Stimulated activated CD8-positive, alpha-beta memory T cell treated with anti-CD3 and anti-CD28 coated beads, Interleukin-12 subunit alpha, Interleukin-12 subunit beta, amount 100 ng/mL, for 24 hours (primary cell): ENCODE measurements around the gene EPN1.

Experiments used
- DNase-seq: peaks from one replicate; pipeline ENCODE4 v3.0.0-alpha.2; 2020; ENCODE audit errors: extremely low read depth

Gene EPN1

DNA sequence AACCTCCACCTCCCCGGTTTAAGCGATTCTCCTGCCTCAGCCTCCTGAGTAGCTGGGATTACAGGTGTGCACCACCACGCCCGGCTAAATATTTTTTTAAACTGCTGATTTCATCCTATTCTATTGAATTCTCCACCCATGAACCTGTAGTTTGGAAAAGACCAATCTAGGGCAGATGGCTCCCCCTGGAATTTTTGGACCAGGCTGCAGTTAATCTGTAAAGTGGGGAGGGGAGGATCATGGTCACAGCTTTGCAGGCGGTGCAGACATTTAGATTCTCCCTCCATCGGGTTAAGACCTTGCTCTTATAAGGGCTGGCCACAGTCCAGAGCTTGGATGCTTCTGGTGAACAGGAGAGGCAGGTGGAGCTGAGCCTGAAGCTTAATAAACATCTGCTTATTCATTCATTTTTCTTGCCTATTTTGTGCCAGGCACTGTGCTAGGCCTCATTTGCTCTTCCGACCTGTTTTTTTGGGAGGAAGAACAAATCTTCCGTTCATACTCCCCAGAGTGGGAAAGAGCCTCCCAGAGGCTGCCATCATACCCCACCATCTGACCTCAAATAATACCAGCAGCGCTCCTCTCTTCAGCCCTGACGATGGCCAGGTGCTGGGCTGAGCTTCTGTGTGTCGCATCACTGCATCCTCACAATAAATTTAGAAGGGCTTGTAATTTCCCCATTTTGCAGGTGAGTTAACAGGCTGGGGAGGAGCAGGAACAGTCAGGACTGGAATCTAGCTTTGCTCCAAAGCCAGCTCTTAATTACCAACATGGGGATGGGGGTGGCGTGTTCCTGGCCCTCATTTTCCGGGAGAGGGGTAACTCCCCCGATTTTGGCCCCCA, 27.9 kb upstream of the EPN1 start:
- no peak for DNase-seq

DNA sequence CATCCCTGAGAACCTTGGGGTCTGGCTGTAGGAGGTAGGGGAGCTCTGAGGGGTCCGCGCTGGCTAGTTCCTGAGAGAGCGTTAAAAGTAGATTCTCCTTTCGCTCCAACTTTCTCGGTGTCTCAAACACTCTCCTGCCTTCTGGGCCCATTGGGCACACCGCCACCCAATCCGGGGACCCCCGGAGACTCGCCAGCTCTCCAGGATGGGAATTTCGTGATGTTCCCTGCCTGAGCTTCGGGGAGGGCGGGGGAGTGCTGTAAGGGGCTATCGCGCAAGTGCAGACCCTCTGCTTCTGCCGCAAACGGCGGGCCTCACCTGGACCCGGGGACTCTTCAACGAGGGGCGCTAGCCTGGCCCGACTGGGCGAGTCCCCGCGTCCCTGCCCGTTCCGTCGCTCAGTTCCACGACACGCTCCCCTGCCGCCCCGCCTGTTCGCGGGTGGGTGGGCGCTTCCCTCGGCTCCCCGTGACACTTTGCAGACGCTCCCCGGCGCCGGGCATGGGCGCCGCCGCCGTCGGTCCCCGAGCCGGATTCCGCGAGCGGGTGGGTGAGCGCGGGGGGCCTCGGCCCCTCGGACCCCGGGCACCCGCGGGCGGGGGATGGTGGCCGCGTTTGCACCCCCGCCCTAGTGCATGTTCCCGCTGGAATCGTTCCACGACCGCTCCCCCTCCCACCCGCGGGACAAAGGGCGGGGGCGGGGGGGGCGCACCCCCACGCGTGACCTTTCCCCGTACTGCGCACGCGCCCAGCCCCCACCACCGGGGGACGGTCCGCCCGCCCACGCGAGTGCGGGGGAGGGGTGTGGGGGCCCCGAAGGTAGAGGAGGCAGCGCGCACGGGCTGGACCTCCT, 27.1 kb upstream of the EPN1 start, which contains the start of gene CCDC106:
TSS of gene CCDC106 (plus strand) at position 481 of the 853 bp plus-strand sequence. CDS start 835 bp downstream, outside the sequence.
- DNase-seq = no peak

DNA sequence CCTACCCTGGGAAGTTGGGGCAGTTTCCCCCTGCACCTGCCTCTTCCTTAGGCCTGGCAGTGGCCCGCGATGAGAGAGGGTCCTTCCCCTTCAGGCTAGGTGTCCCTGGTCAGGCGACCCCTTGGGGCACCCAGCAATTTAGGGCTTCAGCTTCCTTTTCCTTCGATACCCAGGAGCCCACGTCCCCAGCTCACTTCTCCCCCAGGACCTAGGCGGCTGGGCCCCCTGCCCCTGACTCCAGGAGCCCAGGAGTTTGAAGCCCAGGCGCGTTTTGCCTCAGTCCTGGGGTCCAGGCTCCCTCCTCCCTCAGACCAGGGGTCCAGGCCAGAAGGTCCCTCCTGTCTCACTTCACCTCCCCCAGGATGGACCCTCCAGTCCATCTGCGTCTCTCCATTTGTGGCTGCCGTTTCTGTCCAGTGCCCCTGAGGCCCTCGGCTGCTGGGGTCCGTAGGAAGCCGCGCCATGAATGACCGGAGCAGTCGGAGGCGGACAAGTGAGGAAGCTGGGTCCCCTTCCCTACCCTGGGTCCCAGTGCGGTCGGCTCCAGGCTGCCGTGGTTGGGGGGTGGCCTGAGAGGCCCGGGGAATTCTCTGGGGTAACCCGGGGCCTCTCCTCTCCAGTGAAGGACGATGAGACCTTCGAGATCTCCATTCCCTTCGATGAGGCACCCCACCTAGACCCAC, 26.3 kb upstream of the EPN1 start:
- DNase-seq = no peak

DNA sequence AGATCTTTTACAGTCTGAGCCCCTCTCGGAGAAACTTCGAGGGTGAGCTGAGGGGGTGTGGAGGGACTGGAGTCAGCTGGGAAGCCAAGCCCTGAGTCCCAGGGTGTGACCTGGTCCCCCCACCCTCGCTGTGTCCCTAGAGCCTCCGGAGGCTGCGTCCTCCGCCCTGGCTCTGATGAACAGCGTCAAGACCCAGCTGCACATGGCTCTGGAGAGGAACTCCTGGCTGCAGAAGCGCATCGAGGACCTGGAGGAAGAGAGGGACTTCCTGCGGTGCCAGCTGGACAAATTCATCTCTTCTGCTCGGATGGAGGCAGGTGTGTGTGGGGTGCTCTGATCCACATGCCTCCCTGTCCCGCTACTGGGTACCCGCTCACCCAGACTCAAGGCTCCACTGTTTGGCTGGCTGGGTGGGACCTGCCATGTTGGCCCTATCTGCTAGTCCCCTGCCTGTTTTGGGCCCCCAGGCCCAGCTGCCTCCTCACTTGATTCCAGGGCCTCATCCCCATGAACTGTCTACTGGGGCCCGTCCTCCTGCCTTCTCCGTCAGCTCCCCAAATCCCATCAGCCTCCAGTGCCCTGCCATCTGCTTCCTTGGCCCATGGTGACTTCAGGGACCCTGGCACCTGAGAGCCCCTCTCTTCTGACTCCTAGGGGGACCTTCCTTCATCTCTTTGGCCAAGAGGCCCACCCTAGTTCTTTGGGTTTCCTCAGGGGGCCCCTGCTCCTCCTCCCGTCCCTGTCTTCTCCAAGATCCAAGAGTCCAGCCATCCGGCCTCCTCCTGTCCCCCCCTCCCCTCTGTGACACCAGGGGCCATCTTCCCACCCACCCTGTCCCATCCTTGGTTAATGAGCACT, 25.5 kb upstream of the EPN1 start:
- no peak for DNase-seq

DNA sequence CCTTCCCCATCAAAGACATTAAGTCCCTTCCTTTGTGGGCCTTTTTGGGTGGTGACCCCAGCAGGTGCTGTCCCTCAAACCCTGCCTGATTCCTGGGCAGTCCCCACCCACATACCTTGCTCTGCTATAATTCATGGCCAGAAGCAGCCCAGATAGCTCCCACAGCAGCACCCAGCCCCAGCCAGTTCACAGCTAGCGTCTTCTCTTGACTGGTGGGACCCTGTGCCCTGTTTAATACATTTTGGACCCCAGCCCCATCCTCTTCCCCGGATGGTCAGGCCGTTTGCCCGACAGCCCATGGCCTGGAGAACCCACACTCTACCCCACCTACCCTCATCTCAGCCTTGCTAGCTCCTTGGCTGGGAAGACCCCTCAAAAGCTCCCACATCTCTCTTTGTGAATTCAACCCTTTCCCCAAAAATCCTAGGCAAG, 24.9 kb upstream of the EPN1 start:
- DNase-seq = no peak

DNA sequence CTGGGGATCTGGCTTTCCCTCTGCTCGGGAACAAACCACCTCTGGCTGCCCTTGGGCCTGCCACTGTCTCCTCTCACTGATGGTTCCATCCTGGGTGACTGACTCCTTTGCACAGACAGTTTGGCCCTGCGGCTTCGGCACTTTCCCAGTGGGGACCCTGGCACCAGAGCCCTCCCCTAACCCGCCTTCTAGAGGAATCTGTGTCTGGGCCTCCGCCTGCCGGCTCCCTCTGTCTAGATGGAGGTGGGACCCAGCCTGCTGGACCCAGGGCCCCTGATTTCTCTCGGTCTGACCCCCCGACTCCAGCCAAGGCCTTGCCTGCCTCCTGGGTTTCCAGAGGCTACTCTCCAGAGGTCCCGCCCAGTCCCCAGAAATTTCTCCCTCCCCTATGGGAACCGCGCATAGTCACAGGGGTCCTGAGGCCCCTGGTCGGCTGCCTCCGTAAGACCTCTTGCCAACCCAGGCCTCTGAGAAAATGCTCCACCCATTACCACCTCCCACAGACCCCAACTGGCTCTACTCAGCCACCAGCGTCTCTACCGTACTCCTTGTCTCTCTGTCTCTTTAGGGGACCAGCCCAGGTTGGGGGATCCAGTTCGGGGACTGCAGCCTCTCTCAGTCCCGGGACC, 24.3 kb upstream of the EPN1 start:
- no peak for DNase-seq

DNA sequence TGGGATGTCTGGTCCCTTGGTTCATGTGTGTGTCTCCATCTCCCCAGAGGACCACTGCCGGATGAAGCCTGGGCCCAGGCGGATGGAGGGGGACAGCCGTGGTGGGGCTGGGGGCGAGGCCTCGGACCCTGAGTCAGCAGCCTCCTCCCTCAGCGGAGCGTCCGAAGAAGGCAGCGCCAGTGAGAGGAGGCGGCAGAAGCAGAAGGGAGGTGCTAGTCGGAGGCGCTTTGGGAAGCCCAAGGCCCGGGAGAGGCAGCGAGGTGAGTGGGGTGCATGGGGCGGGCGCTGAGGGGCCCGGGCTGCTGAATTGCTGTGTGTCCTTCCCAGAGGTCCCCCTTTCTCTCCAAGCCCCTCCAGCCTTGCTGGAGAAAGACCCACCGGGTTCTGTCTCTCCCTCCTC, 23.8 kb upstream of the EPN1 start:
- DNase-seq = no peak

DNA sequence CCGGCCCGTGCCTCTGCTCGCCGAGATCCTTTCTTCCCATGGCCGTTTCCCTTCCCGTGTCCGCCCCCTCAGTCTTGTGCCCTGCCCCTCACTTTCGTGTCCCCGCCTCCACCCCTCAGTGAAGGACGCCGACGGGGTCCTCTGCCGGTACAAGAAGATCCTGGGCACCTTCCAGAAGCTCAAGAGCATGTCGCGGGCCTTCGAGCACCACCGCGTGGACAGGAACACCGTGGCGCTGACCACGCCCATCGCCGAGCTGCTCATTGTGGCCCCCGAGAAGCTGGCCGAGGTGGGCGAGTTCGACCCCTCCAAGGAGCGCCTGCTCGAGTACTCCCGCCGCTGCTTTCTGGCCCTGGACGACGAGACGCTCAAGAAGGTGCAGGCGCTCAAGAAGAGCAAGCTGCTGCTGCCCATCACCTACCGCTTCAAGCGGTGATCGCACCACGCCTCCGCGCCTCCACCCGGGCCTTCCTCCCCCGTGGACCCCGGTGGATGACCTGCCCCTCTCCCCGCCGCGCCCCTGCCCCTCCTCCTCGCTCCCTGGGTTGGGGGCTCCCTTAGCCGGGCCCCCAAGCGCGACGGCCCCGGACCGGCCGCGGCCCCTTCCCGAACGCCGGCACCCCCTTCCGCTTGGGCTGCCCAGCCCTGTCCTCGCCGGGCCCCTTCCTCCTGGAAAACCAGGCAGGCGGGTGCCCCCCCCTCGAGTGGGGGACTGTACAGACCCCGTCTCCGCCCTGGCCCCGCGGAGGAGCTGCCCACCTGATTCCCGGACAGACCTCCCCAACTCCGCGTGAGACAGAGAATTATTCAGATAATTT, 22.5 kb upstream of the EPN1 start:
- no peak for DNase-seq

DNA sequence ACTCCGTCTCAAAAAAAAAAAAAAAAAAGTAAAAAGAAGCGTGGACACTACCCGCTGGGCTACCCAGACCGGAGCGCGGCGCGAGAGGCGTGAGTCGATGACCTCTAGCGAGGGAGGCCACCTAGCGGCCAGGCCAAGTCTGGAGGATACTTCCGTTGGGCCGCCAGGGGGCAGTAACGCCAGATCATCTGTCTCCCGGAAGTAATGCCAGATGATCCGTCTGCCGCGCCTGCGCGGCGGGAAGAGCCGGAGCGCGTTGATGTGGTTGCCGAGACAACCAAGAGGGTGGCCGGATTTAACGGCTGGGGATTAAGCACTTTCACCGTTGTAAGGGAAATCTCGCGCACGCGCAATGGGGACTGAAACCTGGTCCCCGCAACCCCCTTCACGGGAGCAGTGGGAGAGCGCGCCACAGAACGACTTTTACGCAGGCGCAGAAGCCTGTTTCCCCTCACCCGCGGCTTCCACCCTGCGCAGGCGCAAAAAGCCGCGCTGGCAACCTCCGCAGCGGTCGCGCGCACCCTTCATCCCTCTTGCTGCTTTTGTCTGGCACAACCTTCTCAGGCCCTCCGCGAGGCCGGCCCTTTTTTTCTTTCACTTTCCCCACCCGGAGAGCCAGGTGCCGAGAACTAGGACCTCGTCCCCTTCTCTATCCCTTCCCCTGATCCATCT, 21.2 kb upstream of the EPN1 start:
- peak; percentile 98 for DNase-seq

DNA sequence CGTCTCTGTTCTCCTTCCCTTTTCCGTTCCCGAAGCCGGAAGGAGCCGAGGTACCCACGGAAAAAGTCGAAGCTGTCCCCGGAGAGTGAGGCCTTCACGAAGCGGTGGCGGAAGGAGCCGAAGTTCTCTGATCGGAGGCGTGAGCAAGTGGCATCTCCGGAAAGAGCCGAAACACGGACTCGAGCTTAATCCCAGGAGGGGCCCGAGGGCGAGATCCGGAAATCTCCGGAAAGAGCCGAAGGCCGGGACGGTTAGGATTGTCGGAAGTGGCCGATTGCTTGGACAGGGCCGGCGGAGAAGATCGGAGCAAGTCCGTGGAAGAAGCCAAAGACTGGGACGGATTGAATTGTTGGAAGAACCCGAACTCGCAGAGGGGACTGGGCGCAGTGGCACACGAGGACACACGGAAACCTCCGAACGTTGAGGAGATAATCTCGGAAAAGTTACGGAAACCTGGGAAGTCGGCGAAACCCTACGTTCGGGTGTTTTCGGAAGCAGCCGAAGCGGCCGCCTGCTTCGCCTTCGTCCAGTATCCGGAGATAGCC, 20.6 kb upstream of the EPN1 start:
- peak; percentile 99 for DNase-seq

DNA sequence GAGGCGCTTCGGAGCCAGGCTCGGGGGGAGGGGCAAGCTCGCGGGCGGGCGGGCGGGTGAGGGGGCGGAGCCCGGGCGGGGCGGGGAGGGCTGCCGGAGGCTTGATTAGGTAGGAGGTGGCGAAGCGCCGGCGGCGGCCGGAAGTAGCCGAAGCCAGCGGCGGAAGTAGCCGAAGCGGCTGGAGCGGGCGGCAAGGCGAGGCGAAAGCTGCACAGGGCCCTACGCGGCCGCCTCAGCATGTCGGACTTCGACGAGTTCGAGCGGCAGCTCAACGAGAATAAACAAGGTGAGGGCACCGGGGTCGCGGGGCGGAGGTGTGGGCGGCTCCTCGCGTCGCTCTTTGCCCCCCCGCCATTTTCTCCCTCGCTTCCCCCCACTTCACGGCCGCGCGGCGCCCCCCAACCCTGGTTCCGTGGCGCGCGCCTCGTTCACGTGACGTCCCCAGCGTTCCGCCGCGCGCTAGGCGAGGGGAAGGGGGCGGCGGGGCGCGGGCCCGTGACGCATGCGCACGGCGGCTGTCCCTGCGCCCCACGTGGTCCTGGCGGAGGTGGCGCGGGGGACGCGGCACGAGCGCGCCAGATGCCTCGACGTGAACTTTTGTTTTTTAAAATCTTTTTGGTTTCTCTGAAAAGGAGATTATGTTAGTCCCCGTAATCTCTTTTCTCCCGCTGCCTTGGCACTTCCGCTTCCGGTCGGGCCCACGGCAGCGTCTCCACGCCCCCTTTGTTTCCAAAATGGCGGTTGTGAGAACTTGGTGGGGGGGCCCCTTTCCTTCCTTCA, 20.0 kb upstream of the EPN1 start, which contains the start of gene U2AF2:
TSS of gene U2AF2 (plus strand) at position 168 of the 780 bp plus-strand sequence. CDS start at position 238, 70 bp downstream.
- DNase-seq = peak; percentile 93

DNA sequence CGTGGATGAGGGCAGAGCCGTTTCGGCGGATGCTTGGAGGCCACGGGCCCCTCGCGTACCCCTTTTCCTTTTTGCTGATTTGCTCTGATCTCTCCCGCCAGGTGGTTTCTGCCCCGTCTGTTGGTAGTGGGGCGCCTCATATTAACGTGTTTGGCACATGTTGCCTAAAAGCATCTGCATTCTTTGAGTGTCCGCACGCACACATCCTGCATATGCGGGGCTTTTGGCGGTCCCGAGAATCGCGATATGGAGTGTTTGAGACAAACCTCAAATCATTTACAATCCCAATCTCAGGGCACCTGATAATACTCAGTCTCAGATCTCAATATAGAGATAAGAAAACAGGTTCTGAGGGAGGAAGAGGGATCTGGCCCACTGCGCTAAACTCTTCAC, 19.4 kb upstream of the EPN1 start:
- no peak for DNase-seq

DNA sequence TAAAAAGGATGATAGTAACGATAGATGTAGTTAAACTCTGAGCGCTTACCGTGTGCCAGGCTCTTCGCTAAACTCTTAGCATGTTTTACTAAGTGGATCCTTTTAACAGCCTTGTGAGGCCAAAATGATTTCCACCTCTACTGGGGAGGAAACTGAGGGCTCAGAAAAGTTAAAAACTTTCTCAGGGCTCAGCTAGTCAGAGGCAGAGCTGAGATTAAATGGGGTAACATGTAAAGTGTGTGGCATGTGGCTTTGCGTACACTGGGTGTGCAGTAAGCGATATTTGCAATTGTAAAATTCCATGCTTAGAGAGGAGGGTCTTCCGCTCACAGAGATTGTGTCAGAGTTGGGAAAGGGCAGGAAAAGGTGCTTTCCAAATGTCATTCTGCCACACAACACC, 18.5 kb upstream of the EPN1 start:
- no peak for DNase-seq

DNA sequence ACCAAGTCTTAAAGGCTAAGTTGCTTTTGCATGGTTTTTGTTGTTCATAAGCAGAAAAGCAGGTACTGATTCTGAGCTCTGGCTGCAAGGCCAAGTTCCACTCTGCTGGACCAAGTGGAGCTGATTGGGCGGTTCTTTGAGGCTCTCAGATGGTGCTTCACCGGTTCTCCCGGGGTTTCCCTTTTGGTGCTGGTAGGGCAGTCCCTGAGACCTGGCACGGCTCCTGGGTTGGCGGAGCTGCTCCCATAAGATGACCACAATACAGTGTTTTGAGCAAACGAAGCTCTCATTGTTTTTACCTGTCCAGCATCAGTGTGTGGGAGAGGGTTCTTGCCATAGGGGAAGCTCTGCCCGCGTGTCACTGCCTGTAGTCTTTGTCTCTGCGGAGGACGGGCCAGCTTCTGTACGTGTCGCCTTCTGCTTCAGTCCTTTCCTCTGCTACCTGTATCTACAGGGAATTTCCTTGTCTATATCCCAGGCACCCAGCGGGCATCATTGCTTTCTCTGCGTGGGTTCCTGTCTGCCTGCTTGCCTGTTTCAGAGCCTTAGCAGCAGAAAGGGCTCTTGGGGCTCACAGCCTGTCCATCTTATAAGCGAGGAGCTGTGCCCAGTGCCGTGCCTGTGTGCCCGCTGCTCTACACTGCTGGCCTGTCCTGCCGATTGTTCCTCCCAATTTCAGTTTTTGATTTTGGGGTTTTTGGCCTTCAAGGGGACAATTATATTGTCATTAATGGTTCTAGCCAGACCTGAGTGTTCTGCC, 17.9 kb upstream of the EPN1 start:
- no peak for DNase-seq

DNA sequence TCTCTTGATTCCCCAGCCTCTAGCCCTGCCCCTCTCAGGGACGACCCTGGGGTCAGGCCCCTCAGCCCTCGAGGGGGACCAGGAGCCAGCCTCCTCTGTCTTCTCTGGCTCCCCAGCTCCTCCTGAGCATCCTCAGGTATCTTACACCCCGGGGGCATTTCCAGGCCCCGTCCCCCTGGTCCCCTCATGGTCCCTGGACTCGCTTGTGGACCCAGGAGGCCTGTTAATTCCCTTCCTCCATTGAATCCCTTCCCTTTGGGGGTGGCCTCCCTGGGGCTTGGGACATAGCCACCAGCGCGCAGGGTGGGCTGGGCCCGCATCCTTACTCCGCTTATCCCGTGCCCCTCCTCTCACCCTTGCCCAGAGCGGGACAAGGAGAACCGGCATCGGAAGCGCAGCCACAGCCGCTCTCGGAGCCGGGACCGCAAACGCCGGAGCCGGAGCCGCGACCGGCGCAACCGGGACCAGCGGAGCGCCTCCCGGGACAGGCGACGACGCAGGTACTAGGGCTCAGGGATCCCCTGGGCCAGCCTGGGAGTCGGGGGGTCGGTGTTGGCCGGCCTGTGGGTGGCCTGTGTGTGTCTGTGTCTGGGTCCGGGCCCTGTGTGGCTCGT, 16.1 kb upstream of the EPN1 start:
- DNase-seq = no peak

DNA sequence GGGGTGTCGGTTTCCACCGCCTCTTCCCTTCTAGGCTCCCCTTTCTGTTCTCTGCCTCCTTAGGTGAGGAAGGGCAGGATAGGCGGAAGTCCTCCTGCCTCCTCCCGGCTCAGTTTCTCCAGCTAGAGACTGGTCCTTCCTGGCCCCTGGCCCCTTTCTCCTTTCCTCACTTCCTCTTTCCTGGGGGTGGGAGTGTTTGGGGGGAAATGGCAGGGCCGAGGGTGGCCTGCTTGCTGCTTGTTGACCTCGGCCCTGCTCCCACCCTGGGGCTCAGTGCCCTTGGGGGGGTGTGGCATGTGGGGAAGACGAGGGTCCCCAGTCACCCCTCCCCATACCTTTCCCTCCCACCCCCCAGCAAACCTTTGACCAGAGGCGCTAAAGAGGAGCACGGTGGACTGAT, 15.2 kb upstream of the EPN1 start:
- no peak for DNase-seq

DNA sequence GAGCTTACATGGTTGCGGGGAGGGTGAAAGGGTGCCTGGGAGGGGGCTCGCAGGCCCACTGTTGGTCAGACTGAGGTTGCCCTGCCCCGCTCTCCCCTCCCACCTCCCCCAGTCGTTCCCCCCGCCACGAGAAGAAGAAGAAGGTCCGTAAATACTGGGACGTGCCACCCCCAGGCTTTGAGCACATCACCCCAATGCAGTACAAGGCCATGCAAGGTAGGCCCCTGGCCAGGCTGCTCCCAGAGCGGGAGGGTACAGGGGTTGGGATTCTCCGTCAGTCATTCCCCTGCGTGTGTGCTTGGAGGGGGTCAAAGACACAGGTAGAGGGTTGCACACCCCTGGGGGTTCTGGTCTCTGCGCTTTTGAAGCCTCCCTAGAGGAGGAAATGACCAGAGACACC, 14.6 kb upstream of the EPN1 start:
- DNase-seq = no peak
